Measurements from ENCODE around the gene UGT3A1.

GRCh38 chr5:35990520-35990919 lies 670 bp downstream of the UGT3A1 start:
- TF ChIP-seq ARNTL (CRISPR knock-in tag; IDR thresholded peaks at IDR 0.05; ENCODE audit: borderline replicate concordance, low read depth), result no peak
- TF ChIP-seq PATZ1 (CRISPR knock-in tag; IDR thresholded peaks at IDR 0.05; ENCODE audit: borderline replicate concordance), result no peak
- TF ChIP-seq ISL1 (CRISPR knock-in tag; IDR thresholded peaks at IDR 0.05), result no peak
